Superior temporal gyrus (tissue), 1 donor: ENCODE measurements around the gene ARHGAP26.

Source experiments
- DNase-seq: peaks from one replicate; pipeline ENCODE4 v3.0.0-alpha.2; 2016; ENCODE audit errors: extremely low spot score

Gene ARHGAP26

DNA sequence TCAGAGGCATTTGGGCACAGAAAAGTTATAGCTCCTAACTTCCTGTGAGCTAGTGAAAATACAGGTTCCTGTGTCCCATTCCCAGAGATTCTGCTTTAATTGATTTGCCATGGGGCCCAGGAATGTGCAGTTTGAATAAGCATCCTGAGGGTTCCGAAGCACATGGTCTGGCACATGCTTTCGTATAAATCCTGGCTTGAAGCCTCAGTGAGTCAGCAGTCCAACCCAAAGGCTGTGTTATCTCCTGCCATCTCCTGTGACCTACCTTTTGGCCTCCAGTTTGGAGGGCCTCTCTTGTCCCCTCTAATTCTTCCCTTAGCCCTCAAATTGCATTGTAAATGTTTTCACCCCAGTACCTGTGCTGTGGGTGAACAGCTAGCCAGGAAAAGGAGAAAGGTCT, 449.5 kb downstream of the ARHGAP26 start:
- no peak for DNase-seq

DNA sequence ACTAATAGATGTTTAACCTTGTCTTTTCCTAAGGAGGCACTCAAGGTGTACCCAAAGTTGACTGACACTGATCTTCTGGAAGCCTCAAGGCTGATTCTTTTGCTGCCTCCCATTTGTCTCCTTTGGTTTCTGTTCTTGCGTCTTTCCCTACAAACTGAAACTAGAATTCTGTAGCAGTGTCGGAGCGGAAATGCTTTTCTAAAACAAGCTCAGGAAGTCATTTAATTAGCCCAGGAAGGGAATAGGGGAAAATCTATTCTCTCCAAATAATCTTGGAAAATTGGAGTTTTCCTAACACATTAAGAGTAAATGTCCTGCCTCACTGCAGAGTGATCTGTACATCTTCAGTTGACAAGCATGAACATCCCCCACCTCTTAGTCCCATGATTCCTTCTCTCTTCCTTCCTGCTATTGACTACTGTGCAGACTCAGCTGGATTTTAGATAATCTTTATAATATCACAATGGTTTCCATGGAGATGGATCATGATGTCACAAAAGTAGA, 450.6 kb downstream of the ARHGAP26 start:
- no peak for DNase-seq

DNA sequence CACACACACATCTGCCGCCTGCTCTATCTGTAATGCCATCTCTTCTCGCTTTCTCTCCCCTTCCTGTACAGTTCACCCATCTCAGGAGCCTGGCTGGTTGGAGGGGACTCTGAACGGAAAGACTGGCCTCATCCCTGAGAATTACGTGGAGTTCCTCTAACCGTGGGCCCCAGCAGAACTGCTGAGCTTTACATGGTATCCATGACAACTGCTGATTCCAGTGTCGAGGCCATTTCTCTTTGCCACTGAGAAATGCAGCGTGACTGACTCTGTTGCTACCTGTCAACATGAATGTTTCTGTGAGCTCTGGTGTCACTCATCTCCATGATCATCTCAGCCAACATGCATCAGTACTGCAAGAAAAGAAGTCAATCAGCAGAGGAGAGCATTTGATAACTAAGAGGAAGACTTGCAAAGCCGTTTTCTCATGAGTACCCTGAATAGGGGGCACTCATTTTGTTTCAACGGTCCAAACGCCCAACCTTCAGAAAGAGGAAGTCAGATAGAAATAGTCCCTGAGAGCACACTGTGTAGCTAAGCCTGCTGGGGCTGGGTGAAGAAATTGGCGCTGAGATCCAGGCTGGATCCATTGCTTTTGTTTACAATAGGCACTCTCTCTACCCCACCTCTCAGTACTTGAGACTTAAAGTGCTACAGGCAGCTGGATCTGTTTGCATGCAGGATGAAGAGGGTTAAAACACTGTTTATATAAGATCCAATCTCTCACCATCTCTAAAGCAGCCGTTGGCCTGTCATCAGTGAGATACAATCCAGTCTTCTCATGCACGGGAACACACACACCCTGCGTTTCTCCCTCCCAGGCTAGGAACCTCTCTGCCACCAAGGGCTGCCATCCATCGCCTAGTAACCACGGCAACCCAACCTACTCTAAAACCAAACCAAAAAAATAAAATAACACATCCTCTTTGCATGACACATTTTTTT, 452.4 kb downstream of the ARHGAP26 start:
- peak; percentile 69 for DNase-seq

DNA sequence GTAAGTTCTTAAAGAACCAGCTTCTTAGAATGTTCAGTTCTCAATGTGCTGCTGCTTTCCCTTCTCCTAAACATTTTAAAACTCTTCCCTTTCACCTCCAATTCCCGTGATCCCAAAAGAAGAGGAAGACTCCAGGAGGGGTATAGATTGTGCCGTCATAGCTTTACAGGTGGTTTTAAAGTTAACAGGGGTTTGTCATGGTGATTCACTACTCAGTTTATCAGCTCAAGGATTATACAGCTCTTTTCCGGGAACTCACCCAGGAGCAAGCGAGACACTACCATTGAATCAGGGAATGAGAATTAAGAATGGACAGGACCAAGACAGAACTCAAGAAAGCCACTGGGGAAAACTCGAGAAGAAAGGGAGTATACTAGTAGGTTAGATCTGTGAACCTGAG, 454.5 kb downstream of the ARHGAP26 start:
- no peak for DNase-seq

DNA sequence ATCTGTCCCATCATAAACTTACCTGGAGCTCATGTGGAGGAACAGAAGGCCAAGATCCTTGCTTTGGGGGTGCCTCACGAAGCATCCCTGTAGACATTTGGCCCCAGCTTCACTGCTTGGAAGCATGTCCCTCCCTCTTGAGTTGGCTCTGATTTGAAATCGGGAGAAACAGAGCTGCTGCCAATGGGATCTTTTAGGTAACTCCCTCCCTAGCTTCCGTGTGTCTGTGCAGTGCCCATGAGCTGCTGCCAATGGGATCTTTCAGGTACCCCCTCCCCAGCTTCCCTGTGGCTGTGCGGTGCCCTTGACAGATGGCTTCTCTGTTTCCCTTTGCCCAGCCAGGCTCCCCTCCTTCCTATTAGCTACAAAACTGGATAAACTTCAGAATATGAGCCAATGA, 455.3 kb downstream of the ARHGAP26 start:
- DNase-seq: no peak

DNA sequence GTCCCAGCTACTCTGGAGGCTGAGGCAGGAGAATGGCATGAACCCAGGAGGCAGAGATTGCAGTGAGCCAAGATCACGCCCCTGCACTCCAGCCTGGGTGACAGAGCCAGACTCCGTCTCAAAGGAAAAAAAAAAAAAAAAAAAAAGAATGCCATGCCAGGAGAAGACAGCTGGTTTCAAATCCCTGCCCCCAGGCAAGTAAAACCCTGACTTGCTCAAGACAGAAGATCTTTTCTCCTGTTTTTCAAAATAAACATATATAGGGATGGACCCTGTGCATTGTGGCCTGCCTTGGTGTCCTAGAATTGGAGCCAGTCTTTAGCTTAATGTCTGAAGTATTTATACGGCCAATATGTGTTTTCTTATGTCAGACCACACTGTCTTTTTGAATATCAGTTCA, 456.2 kb downstream of the ARHGAP26 start:
- no peak for DNase-seq

DNA sequence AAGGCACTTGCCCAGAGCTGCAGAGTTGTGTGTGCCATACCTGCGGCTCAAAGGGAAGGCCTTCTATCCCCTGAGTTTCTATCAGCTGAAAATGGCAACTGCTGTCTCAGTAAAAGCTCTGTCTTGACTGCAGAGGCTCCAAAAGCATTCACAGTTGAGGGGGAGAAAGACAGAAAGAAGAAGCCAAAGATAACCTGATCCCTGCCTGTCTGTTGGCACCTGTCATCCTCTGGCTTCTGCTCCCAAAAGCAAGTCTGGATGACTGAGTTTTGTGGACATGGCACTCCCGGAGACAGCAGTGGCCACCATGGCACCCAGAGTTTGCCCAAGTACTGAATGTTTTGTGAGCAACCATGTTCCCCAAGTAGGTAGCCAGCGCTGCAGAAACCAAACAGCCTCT, 456.7 kb downstream of the ARHGAP26 start:
- no peak for DNase-seq

DNA sequence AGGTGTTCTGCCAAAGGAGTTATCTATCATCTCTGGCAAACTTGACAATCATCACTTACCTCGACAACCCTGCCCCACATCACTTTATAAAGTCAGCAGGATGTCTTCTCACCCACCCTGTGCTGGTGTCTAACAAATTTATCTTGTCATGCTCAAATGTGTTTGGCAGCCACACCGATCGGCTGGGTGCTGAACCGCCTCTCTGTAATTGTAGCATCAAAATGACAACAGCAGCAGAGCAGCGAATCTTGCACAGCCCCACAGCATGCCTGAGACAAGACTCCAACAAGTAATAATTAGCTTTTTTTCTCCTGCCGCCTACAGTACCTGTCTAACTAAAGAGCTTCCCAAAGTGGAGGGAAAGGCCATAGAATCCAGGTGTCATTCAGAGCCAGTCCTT, 457.1 kb downstream of the ARHGAP26 start:
- no peak for DNase-seq

DNA sequence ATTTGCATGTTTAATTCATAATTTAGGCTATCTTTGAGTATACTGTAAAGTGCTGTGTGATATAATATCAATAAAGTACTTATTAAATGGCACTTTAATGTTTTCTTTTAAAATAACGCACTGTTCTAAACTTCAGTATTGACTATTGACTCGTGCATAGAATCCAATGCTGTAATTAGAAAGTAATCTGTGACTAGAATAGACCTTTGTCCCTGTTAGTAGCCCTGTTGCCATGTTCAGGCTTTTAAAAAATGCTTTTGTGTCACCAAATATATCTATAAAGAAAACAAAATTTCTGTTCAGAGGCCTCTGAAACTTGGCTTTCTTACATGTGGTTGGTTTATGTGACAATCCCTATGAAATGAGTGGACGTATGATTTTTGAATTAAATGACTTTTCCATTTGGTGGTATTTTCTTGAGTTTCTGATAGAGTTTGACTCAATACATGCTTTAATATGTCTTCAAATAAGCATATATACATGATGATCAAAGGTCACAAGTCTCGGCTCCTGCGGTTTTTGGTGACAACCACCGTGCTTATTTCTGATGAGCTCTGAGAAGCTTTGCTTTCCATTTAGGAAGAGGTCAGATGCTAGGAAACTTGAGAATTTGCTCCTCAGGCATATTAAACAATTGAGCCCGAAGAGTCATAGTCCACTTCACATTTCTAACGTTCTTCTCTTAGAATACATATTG, 458.6 kb downstream of the ARHGAP26 start:
- no peak for DNase-seq

DNA sequence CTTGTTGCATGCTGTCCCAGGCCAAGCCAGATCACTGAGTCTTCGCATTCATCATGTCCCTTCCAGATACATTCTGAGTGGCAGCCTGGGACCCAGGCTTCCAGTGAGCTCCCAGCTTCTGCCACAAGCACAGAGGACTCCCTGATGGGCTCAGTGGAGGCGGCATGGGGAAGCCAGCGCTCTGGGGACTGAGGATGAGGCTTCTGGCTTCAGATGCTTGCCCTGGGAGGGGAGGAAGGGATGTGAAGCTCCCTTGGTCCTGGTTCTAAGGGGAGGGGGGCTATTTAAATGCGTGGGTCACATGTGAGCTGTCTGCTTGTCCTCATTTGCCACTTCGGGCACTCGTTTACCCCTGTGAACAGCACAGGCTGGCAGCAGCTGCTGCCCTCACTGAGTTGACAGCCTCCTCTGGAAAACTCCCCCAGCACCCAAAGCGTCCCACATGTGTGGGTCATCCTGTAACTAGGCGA, 459.3 kb downstream of the ARHGAP26 start:
- DNase-seq: no peak

DNA sequence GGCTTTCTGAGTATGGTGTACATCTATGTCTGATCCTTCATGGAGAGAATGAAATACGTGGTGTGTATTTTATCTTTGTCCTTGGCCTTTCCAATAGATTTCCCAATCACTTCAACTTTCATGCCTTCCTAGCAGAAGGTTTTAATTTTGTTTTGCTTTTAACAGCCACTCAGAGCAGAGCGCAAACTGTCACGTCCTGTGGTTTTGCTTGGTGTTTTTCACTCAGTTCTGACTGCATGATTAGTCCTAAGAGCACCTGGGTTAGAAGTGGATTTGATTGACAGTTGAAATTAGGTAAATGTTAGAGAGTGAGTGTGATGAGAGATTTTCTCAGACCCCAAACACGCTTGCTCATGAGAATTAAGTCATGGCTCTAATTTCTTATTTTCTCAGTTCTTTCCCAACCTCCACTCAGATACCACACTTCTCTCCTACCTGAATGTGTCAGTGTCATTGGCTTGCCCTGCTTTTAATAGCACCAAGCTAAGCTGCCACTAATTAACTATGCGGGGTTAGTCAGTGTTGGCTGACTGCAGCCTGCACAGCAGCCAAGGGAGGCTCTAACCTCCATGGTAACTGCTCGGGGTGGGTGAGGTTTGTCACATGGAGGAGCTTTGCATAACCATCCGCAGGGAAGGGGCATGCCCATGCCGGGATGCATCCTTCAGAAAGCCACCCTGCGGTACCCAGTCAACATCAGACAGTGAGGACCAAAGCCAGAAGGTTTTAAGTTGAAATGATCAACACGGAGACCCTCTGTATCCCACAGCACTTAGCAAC, 459.9 kb downstream of the ARHGAP26 start:
- DNase-seq: no peak

DNA sequence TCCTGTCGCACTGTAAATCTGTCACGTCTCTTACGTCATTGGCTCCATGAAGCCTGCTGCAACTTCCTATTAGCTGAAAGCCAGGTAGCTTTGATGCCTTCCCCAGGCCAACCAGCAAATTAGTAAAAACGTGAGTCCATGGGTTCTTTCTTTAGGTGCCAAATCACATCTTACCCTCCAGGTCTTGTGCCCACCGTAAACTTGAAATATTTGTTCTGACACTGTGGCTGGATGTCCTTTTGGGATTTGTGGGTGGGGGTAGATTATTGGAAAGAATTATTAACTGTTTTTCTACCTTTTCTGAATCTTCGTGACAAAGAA, 460.5 kb downstream of the ARHGAP26 start:
- no peak for DNase-seq

DNA sequence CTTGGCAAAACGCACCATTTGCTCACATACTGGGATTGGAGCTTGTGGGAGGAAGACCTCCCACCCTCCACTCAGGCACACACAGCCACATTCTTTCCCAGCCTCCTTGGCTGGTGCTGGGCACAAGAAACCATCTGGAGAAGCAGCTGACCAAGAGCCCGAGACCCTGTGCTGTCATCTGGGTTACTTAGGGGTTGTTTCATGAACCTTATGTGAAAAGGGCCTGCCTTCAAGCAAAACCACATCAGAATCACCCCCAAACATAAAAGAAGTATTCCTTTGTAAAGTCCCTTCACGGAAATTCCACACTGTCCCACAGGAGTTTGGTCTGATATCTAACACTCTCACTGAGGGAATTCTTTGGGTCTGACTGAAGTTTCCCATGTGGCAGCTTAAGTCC, 461.2 kb downstream of the ARHGAP26 start:
- DNase-seq: no peak

DNA sequence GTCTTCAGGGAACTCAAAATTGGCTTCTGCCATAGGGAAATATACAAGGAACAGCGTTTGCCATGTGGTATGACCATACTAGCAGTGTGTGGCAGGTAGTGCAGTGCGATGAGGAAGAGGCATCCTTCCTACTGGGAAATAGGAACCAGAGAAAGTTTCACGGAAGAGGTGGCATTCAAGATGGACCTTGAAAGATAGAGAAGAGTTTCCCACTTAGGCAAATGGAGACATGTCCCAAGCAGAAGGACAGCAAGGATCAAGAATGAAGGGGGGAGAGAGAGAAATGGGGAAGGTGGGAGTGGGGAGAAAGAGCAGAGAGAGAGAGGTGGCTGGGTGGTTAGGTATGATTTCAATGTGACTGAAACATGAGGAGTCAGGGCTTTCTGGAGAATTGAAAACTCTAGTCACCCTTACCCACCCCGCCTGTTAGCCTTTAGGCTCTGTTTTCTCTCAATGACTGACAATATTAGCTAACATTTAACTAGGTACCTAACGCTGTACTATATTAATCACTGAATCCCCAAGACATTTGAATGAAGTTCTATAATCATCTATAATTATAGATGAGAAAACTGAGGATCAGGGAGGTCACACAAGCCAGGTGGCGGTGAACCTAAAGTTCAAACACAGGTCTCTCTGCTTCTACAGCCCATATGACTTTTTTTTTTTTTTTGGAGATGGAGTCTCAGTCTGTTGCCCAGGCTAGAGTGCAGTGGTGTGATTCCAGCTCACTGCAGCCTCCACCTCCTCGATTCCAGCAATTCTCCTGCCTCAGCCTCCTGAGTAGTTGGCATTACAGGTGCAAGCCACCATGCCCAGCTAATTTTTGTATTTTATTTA, 462.0 kb downstream of the ARHGAP26 start:
- DNase-seq: no peak

DNA sequence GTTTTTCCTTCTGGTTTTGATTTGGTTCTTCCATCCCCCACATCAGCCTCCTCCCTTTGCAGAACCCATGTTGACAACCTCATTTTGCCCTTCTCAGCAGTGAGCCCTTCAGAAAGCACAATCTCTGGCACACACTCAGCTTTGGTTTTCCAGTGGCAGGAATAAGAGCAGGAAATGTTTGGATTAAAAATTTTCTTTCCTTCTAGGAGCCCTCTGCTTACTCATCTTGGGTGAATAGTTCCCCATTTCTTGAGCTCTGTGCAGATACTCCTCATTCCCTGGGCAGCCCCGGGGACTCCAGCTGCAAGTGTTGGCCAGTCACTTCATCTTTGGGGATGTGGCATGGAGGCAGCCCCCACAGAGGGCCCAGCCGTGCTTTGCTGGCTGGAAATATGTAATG, 462.9 kb downstream of the ARHGAP26 start:
- no peak for DNase-seq

DNA sequence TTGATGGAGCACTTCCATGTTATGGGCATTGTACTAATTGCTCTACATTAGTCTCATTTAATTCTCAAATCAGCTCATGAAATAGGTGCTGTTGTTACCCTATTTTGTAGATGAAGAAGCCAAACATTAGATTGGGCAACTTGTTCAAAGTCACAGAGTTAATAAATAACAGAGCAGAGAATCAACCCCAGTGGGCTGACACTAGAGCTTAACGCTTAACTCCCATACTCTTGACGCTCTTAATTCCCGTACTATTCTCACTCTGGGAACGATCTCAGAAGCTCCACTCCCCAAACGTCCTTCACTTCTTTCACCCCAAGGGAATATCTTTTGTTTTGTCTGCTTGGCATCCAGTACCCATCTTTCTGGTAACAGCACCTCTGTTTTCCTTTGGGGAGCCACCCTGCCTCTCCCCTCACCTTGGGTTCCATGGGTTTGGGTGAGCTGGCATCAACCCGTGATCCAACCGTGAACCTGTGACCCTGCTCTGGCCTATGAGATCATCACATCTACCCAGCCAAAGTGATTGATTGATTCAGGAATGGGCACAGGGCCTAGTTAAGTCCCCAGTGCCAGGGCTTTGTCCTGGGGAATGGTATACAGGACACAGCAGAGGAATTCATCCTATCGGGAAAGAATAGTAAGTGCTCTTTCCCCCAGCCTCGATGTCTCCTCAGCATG, 464.1 kb downstream of the ARHGAP26 start:
- no peak for DNase-seq

DNA sequence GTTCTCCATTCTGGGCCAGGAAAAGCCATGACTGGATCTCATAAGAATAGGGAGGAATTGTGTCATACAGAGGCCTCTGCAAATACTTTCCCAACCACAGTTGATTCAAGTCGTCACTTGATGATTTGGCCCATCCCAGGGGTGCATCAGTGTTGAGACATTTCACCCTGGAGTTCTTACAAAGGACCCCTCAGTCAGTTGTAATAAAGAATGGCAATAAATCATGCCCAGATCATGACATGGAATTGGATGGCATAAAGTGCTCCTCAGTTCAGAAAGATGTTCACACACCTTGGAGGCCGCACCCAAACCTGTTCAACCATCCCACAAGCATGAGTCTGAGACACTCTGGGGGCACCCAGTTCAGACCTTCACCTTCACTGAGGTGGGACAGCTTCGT, 465.2 kb downstream of the ARHGAP26 start:
- no peak for DNase-seq

DNA sequence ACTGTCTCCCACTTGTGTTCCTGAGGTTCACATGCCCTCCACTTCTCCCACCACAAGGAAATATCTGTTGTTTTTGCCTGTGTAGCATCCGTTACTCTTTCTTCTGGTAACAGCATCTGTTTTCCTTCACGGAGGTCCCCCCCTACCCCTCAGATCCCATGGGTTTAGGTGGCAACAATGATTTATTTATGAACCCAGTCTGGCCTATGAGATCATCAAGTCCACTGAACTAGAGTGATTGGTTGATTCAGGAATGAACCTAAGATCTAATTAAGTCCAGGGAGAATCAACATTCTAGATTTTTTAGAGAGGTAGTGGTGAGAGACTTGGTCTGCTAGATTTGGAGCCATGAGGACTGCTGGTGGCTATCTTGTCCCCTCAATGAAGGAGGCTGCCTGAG, 466.5 kb downstream of the ARHGAP26 start:
- no peak for DNase-seq

DNA sequence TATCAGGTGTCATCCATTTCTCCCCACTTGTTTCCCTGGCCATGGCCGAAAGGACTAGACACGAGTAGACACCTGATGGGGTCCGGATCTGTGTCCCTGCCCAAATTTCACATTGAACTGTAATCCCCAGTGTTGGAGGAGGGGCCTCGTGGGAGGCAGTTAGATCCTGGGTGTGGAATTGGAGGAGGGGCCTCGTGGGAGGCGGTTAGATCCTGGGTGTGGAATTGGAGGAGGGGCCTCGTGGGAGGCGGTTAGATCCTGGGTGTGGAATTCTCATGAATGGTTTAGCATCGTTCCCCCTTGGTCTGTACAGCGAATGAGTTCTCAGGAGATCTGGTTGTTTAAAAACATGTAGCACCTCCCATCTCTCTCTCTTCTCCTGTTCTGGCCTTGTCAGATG, 467.5 kb downstream of the ARHGAP26 start:
- DNase-seq: no peak

DNA sequence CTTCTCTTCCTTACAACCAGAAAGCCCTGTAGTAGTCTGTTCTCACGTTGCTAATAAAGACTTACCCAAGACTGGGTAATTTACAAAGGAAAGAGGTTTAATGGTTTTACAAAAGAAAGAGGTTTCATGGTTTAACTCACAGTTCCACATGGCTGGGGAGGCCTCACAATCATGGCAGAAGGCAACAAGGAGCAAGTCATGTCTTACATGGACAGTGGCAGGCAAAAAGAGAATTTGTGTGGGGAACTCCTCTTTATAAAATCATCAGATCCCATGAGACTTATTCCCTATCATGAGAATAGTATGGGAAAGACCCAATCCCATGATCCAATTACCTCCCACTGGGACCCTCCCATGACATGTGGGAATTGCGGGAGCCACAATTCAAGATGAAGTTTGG, 468.4 kb downstream of the ARHGAP26 start:
- no peak for DNase-seq
